ENCODE results near the gene C7. TPM values are rescaled to one million over a fixed set of nuclear protein-coding genes. Genes with fewer than 3 reads are reported as not detected.

Gene C7
- total RNA-seq, 1 donor from 2014 or later = 22.6 TPM

DNA sequence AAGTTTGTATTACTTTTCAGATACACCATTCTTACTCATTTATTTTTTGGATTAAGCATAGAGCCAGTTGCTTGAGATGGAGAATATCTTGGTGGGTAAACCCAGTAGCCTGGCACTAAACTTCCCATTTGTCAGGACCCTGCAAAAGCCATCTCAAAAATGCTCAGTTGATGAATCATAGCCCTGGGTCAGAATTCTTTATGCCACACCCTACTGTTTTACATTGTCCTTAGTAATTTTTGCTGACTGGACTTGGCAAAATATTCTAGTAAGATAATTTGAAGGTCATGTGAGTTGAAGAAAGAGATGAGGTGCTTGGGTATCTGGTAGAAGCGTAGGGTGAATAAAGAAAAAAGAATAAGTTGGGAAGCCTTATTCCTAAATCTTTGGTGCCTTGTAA lies 50.7 kb downstream of the C7 start:
- Mint-ChIP-seq H3K27me3 (ENCODE audit: low read depth) (no peaks in the 10 kb centered on the region), H3K36me3 (peaks cover 2% of the 10 kb centered on the region), H3K4me3 (no peak overlapping the region), H3K9me3 (peaks cover 15% of the 10 kb centered on the region), H3K27ac (no peak overlapping the region), H3K4me1 (no peaks in the 10 kb centered on the region)
- no peak for DNase-seq (ENCODE audit: low spot score in 2 of 2, unreplicated experiment in 2 of 2)
- no peak for TF ChIP-seq CTCF (IDR thresholded peaks at IDR 0.05; ENCODE audit: unreplicated experiment)

- Mint-ChIP-seq H3K27me3 (ENCODE audit: low read depth) (no peaks in the 10 kb centered on the region), H3K9me3 (peaks cover 18% of the 10 kb centered on the region), H3K27ac (no peak overlapping the region), H3K4me1 (no peaks in the 10 kb centered on the region), H3K36me3 (peaks cover 2% of the 10 kb centered on the region), H3K4me3 (no peak overlapping the region)
- no peak for TF ChIP-seq CTCF (IDR thresholded peaks at IDR 0.05; ENCODE audit: unreplicated experiment)
- no peak for DNase-seq (ENCODE audit: low spot score in 2 of 2, unreplicated experiment in 2 of 2)
Observed at GRCh38 chr5:40962207-40962955, 53.1 kb downstream of the C7 start.

DNA sequence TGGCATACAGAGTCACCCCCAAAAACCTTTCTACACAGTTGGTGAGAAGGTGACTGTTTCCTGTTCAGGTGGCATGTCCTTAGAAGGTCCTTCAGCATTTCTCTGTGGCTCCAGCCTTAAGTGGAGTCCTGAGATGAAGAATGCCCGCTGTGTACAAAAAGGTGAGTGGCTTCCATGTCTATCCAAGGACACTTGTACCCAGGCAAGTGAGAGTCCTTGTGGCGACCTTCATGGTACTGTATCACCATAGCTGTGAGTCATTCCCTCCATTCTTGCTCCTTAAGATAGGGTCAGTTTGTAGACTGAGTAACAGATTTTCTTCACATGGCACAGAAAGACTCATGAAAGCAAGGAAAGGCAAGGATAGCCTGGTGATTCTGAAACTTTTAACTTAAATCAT lies 63.1 kb downstream of the C7 start:
- no peak overlapping the region for H3K4me3 Mint-ChIP-seq
- H3K36me3 Mint-ChIP-seq = no peaks in the 10 kb centered on the region
- no peak overlapping the region for H3K27ac Mint-ChIP-seq
- no peak for DNase-seq (ENCODE audit: low spot score in 2 of 2, unreplicated experiment in 2 of 2)
- no peaks in the 10 kb centered on the region for H3K9me3 Mint-ChIP-seq
- TF ChIP-seq CTCF (IDR thresholded peaks at IDR 0.05; ENCODE audit: unreplicated experiment) = no peak
- peaks cover 10% of the 10 kb centered on the region for H3K27me3 Mint-ChIP-seq (ENCODE audit: low read depth)
- no peaks in the 10 kb centered on the region for H3K4me1 Mint-ChIP-seq

GRCh38 chr5:40973364-40974004 lies 64.2 kb downstream of the C7 start:
- no peak for TF ChIP-seq CTCF (IDR thresholded peaks at IDR 0.05; ENCODE audit: unreplicated experiment)
- no peaks in the 10 kb centered on the region for H3K36me3 Mint-ChIP-seq
- H3K4me3 Mint-ChIP-seq = no peak overlapping the region
- no peak overlapping the region for H3K27ac Mint-ChIP-seq
- H3K27me3 Mint-ChIP-seq (ENCODE audit: low read depth) = peaks cover 10% of the 10 kb centered on the region
- no peak for DNase-seq (ENCODE audit: low spot score in 2 of 2, unreplicated experiment in 2 of 2)
- no peaks in the 10 kb centered on the region for H3K9me3 Mint-ChIP-seq
- no peaks in the 10 kb centered on the region for H3K4me1 Mint-ChIP-seq

- no peaks in the 10 kb centered on the region for H3K4me1 Mint-ChIP-seq
- DNase-seq (ENCODE audit: low spot score in 2 of 2, unreplicated experiment in 2 of 2) = no peak
Observed at GRCh38 chr5:40976041-40976440, 66.7 kb downstream of the C7 start.

More at GRCh38 chr5:40976041-40976440, 66.7 kb downstream of the C7 start:
- Mint-ChIP-seq H3K4me3 (no peak overlapping the region), H3K9me3 (no peaks in the 10 kb centered on the region), H3K36me3 (no peaks in the 10 kb centered on the region), H3K27me3 (ENCODE audit: low read depth) (peaks cover 10% of the 10 kb centered on the region), H3K27ac (no peak overlapping the region)
- no peak for TF ChIP-seq CTCF (IDR thresholded peaks at IDR 0.05; ENCODE audit: unreplicated experiment)

All from mesothelial cell of epicardium (in vitro differentiated cells).